Measurements from ENCODE around the gene NUDT16. TPM values are rescaled to one million over a fixed set of nuclear protein-coding genes. Genes with fewer than 3 reads are reported as not detected.
"Not testable (repeated sequence)": the region's sequence is repeated elsewhere in the genome, so short reads cannot be mapped to it uniquely, and the experiment has no call there.

NUDT16 gene
- total RNA-seq, 2 donors from 2014 or later, result 21.7 to 41.2 TPM

DNA sequence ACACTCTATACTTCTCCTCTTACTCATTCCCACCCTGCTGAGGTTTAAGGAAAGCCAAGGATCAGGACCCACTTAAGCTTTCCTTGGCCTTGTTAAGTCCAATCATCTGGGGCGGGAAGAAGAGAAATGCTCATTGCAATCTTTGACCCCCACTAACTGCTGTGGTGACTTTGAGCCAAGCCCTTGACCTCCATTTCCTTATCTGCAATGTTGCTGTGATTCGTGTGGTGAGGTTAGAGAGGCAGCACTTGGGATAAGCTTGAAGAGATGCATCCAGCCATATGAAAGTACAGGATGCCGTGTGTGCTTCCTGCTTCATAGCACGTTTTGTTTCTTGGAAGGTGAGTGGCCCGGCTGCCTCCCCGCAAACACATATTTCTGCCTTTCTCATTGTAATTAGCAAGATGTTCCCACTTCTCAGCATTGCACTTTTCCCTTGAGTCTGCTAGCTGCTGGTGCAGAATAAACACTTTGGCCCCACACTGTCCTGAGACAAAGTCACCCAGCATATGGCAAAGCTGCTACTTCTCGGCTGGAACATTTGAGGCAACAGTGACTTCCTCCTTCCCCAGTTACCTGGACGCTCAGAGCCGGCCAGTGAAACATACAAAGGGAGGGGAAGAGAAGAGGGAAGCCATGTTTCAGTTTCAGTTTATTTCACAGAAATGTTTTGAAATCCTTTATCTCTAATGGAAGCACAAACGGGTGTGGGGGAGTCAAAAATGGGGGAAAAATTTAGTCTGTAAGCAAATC, 10.5 kb upstream of the NUDT16 start:
- ATAC-seq (ENCODE audit: insufficient number of reproducible peaks, low FRiP score, low read depth) (no peak), DNase-seq (ENCODE audit: low spot score) (no peak)
- H3K4me1 ChIP-seq (ENCODE audit: control insufficient read depth in 1 of 2, low read depth in 2 of 2), result no peaks in the 10 kb centered on the region
- peaks cover 13% of the 10 kb centered on the region for H3K36me3 ChIP-seq
- H3K27me3 ChIP-seq (replicated peaks; ENCODE audit: insufficient read depth), result no peaks in the 10 kb centered on the region
- no peak overlapping the region for H3K4me3 ChIP-seq
- TF ChIP-seq, protein P1, sequence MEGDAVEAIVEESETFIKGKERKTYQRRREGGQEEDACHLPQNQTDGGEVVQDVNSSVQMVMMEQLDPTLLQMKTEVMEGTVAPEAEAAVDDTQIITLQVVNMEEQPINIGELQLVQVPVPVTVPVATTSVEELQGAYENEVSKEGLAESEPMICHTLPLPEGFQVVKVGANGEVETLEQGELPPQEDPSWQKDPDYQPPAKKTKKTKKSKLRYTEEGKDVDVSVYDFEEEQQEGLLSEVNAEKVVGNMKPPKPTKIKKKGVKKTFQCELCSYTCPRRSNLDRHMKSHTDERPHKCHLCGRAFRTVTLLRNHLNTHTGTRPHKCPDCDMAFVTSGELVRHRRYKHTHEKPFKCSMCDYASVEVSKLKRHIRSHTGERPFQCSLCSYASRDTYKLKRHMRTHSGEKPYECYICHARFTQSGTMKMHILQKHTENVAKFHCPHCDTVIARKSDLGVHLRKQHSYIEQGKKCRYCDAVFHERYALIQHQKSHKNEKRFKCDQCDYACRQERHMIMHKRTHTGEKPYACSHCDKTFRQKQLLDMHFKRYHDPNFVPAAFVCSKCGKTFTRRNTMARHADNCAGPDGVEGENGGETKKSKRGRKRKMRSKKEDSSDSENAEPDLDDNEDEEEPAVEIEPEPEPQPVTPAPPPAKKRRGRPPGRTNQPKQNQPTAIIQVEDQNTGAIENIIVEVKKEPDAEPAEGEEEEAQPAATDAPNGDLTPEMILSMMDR (IDR thresholded peaks at IDR 0.05), result no peak
- H3K27ac ChIP-seq, result no peak overlapping the region
- no peaks in the 10 kb centered on the region for H3K9me3 ChIP-seq

GRCh38 chr3:131371688-131372066, 9.9 kb upstream of the NUDT16 start:
- no peaks in the 10 kb centered on the region for H3K4me1 ChIP-seq (ENCODE audit: control insufficient read depth in 1 of 2, low read depth in 2 of 2)
- no peak overlapping the region for H3K4me3 ChIP-seq
- H3K27ac ChIP-seq, result no peak overlapping the region
- H3K27me3 ChIP-seq (replicated peaks; ENCODE audit: insufficient read depth), result no peaks in the 10 kb centered on the region
- no peaks in the 10 kb centered on the region for H3K9me3 ChIP-seq
- TF ChIP-seq, protein P1 (IDR thresholded peaks at IDR 0.05), result no peak
- peaks cover 13% of the 10 kb centered on the region for H3K36me3 ChIP-seq
- DNase-seq (ENCODE audit: low spot score) (no peak), ATAC-seq (ENCODE audit: insufficient number of reproducible peaks, low FRiP score, low read depth) (no peak)

- DNase-seq (ENCODE audit: low spot score), result no peak
- Histone ChIP-seq H3K4me1 (ENCODE audit: control insufficient read depth in 1 of 2, low read depth in 2 of 2) (peaks cover 0 to 5% of the 10 kb centered on the region in 2 donors), H3K9me3 (no peaks in the 10 kb centered on the region), H3K27ac (no peak overlapping the region), H3K27me3 (replicated peaks; ENCODE audit: insufficient read depth) (no peaks in the 10 kb centered on the region), H3K36me3 (peaks cover 13% of the 10 kb centered on the region), H3K4me3 (no peak overlapping the region)
- TF ChIP-seq, protein P1 (IDR thresholded peaks at IDR 0.05), result no peak
- ATAC-seq (ENCODE audit: insufficient number of reproducible peaks, low FRiP score, low read depth), result no peak
Observed at GRCh38 chr3:131374741-131375140, 6.8 kb upstream of the NUDT16 start.

- H3K9me3 ChIP-seq; DNase-seq (ENCODE audit: low spot score); H3K27me3 ChIP-seq (replicated peaks; ENCODE audit: insufficient read depth); ATAC-seq (ENCODE audit: insufficient number of reproducible peaks, low FRiP score, low read depth); H3K36me3 ChIP-seq: not testable (repeated sequence)
- Histone ChIP-seq H3K4me1 (ENCODE audit: control insufficient read depth in 1 of 2, low read depth in 2 of 2) (peaks cover 15 to 23% of the 10 kb centered on the region in 2 donors), H3K4me3 (peak overlapping the region; percentile 99), H3K27ac (peak overlapping the region; percentile 88 to 94)
Observed at GRCh38 chr3:131380821-131381444, 641 bp upstream of the NUDT16 start.

DNA sequence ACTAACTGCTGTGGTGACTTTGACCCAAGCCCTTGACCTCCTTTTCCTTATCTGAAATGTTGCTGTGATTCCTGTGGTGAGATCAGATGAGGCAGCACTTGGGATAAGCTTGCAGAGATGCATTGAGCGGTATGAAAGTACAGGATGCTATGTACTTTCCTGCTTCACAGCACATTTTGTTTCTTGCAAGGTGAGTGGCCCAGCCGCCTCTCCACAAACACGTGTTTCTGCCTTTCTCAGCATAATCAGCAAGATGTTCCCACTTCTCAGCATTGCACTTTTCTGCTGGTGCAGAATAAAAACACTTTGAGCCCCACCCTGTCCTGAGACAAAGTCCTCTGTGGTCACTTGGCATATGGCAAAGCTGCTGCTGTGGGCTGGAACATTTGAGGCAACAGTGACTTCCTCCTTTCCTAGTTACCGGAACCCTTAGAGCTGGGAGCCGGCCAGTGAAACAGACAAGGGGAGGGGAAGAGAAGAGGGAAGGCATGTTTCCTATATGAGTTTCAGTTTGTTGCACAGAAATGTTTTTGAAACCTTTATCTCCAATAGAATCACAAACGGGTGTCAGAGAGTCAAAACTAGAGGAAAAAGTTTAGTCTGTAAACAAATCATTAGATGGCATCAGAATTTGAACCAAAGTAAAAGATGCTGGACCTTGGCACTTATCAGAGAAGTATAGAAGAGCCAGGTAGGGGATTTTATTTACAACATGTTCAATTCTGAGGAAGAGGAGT, 5.0 kb downstream of the NUDT16 start:
- Histone ChIP-seq H3K9me3 (no peaks in the 10 kb centered on the region), H3K4me3 (no peak overlapping the region), H3K27me3 (replicated peaks; ENCODE audit: insufficient read depth) (no peaks in the 10 kb centered on the region), H3K27ac (peak overlapping the region in 1 of 2 donors; percentile 23), H3K4me1 (ENCODE audit: control insufficient read depth in 1 of 2, low read depth in 2 of 2) (peaks cover 7 to 31% of the 10 kb centered on the region in 2 donors), H3K36me3 (peaks cover 6% of the 10 kb centered on the region)
- peak; percentile 13 for DNase-seq (ENCODE audit: low spot score)
- peak; percentile 49 for ATAC-seq (ENCODE audit: insufficient number of reproducible peaks, low FRiP score, low read depth)
- TF ChIP-seq, protein P1 (IDR thresholded peaks at IDR 0.05), result no peak
